NCI-H1092 (cell line): ENCODE measurements around the gene STRC.
"Not testable (repeated sequence)": the region's sequence is repeated elsewhere in the genome, so short reads cannot be mapped to it uniquely, and the experiment has no call there.

Experiments used
- DNase-seq: peaks from one replicate; lab custom pipeline; 2025; lab: John Stamatoyannopoulos, UW

The STRC gene

DNA sequence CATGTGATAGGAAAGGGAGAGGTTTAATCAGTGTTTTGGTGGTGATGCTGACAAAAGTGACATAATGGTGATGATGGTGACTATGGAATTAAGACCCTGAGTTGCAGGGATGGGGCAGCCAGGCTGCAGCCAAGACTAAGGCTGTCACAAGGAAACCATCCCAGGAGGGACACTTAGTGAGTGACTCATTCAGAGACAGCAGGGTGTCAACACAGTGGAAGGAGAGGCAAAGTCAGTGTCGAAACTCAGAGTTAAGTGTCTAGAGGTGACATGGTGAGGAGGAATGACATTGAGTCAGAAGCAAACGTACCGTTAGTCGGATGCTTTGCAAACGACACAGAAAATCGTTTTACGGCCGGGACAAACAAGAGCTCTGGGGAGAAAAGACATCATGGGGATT is 54.8 kb downstream of the STRC start:
- not testable (repeated sequence) for DNase-seq

DNA sequence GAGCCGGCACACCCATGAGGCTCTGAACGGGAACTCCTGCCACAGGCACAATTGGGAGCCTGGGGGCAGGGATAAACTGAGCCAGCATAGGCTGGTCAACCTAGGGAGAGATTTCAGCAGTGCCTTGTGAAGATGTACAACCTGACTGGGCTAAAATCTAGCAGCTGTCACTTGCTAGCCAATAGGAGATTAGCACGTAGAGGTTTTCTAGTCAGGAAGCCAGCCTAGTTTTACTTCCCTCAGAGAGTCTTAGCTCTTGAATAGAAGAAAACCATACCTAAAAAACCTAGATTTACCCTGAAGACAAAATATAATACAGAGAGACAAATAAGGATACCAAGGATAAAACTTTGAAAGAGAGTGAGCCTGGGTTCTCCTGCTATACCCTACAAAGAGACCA is 55.8 kb downstream of the STRC start:
- DNase-seq: not testable (repeated sequence)

DNA sequence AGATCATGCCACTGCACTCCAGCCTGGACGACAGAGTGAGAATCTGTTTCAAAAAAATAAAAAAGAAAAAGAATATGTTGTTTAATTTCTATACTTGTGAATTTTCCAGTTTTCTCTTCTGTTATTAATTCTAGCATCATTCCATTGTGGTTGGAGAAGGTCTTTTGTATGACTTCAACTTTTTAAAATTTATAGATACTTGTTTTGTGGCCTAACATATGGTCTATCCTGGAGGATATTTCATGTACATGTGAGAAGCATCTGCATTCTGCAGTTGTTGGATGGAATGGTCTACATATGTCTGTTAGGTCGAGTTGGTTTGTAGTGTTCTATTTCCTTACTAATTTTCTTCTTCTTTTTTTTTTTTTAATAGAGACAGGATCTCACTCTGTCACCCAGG is 65.6 kb downstream of the STRC start:
- DNase-seq: no peak

DNA sequence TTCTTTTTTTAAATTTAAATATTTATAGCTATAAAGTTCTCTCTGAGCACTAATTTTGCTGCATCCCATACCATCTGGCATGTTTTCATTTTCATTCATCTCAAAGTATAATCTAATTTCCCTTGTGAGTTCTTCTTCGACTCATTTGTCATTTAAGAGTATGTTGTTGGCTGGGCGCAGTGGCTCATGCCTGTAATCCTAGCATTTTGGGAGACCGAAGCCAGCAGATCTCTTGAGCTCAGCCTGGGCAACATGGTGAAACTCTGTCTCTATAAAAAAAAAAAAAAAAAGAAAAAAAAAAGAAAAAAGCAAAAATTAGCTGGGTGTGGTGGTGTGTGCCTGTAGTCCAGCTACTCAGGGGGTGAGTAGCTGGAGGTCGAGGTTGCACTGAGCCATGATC is 66.3 kb downstream of the STRC start:
- no peak for DNase-seq

DNA sequence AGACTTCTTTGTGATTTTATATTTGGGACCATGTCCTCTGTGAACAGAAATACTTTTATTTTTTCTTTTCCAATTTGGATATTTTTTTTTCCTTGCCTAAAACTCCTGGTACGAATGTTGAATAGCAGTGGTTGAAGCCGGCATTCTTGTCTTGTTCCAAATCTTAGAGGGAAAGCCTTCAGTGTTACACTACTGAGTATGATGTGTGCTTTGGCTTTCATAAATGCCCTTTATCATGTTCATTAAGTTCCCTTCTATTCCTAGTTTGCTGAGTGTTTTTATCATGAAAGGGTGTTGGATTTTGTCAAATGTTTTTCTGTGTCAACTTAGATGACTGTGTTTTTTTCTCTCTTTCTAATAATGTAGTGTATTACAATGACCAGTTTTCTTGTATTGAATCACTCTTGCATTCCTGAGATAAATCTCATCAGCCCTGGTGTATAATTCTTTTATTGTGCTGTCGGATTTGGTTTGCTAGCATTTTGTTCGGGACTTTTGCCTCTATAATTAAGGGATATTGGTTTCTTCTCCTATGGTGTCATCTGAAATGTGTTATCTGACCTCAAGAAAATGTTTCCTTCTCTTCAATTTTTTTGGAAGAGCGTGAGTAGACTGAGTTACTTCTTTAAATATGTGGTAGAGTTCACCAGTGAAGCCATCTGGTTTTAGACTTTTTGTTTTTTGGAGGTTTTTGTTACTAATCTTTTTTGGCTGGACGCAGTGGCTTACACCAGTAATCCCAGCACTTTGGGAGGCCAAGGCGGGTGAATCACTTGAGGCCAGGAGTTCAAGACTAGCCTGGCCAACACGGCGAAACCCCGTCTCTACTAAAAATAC is 67.9 kb downstream of the STRC start:
- no peak for DNase-seq
